Kidney glomerular epithelial cell (primary cell): ENCODE data around the gene IFNA2.
"Not testable (repeated sequence)": the region's sequence is repeated elsewhere in the genome, so short reads cannot be mapped to it uniquely, and the experiment has no call there.

Experiments
- DNase-seq: peaks from one replicate; lab custom pipeline; 2025; lab: John Stamatoyannopoulos, UW

Gene IFNA2

DNA sequence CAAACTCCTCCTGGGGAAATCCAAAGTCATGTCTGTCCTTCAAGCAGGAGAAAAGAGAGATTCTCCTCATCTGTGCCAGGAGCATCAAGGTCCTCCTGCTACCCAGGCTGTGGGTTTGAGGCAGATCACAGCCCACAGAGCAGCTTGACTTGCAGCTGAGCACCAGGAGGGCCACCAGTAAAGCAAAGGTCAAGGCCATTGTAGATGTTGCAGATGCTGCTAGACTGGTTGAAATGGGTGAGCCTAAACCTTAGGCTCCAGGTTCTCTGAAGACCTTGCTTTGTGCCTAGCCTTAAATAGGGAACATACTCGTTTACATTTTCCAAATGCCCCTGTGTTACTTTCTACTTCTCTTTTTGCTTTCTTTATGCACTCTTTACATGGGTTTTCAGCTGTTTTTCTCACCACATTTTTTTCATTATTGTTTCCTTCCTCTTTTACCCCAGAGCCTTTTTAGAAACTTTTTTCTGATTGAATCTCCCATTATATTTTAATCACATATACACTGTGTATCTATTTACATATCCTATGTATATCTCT lies at the start of gene IFNA2:
TSS of gene IFNA2 (minus strand) at position 268 of the 540 bp plus-strand sequence. CDS start at position 199, 69 bp downstream.
- no peak for DNase-seq

GRCh38 chr9:21435015-21435383 lies 49.8 kb upstream of the IFNA2 start:
- not testable (repeated sequence) for DNase-seq

- DNase-seq: no peak
Observed at GRCh38 chr9:21434202-21435014, 49.2 kb upstream of the IFNA2 start.

GRCh38 chr9:21432672-21433425 lies 47.7 kb upstream of the IFNA2 start:
- DNase-seq: no peak

DNA sequence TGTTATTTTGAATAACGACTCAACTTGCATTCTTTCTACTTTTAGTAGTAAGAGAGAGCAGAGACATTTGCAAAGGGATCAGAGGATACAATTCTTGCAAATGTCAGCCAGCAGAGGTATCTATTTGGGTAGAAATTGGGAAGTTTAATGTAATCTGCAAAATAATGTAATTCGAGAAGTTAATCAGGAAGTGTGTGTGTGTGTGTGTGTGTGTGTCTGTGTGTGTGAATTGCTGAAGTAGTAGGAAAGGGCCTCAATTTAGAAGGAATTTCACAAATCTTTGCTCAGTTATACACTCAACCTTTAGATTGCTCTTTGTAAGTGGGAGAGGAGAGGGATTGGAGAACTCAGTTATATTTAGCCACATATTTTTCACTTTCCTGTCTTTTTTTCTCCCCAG lies 44.0 kb upstream of the IFNA2 start:
- DNase-seq: no peak

DNA sequence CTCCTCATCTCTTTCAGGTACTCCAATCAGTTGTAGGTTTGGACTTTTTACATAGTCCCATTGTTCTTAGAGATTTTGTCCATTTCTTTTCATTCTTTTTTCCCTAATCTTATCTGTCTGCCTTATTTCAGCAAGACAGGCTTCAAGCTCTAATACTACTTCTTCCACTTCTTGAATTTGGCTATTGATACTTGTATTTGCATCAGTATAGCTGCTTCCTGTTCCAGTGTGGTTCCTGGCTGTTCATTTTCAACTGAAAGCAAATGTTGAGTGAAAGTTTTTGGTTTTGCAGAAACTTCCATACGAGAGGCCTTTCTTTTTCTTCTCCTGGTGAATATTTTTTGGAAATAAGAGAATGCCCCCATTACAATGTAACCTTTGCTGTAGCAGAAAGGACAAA lies 43.0 kb upstream of the IFNA2 start:
- DNase-seq: no peak

GRCh38 chr9:21415493-21416267 lies 30.5 kb upstream of the IFNA2 start:
- DNase-seq: peak; percentile 24

DNA sequence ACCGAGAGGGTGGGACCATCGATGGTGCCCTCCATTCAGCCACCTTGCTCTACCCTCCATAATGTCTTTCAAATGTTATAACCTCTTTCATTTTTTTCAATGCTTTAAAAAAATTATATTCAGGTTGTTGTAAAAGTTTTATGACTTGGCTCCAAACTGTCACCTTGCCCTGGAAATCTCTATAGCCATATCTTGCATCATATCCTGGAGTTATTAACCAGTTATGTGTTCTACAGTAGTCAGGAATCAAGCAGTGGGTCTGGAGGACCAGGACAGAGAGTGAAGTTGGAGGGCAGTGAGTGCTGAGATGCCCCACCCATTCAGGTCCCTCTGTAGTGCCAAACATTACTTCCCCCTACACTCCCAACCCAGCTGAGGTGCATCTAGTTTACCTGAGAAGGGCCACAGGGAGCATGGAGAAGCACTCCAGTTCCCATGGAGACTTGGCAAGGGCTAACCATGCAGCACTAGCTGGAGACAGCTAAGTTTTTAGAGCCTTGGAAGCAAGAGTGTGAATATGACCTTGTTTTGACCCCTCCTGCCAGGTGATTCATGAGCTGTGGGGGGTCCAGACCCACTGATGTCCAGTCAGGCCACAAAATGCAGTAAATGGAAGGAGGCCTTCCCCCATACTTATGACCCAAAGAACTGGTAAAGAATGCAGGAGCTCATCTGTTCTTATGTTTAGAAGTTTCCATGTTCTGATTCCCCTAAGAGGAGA lies 29.2 kb upstream of the IFNA2 start:
- no peak for DNase-seq

GRCh38 chr9:21413624-21414023 lies 28.4 kb upstream of the IFNA2 start:
- no peak for DNase-seq

- DNase-seq: no peak
Observed at GRCh38 chr9:21413151-21413550, 28.0 kb upstream of the IFNA2 start.

DNA sequence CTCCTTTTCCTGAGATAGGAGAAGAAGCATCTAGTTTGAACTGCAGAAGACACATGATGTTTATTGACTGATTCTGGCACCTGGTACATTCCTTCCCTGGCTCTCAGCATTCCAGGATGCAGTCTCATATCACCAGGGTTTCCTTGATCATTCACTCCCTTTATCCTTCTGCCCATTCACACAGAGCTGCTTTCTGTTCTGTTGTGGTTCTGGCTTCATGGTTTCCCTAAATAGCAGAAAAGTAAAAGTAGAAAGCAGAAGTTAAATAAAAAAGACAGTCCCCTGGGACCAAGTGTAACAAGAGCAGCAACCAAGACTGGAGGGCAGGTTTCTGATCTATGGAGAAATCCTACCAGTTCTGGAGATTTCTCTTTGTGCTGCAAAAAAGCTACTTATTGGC lies 26.9 kb upstream of the IFNA2 start:
- DNase-seq: peak; percentile 75

DNA sequence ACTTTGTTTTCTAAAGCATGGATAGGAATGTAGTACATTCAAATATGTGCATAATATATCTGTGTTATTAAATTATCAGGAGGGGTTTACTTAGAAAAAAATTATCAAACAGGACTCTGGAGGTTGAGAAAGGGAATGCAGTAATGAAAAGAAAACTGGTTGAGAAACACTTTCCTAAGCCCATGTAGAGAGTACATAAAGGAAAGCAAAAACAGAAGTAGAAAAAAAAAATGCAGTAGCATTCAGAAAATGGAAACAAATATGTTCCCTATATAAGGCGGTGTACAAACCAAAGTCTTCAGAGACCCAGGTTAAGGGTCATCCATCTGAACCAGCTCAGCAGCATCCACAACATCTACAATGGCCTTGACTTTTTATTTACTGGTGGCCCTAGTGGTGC lies 23.6 kb upstream of the IFNA2 start, which contains the start of gene IFNA8:
TSS of gene IFNA8 (plus strand) at position 301 of the 400 bp plus-strand sequence. CDS start at position 361, 60 bp downstream.
- DNase-seq: no peak

GRCh38 chr9:21404146-21404545 lies 18.9 kb upstream of the IFNA2 start:
- DNase-seq: no peak

- no peak for DNase-seq
Observed at GRCh38 chr9:21402386-21403251, 17.4 kb upstream of the IFNA2 start.

DNA sequence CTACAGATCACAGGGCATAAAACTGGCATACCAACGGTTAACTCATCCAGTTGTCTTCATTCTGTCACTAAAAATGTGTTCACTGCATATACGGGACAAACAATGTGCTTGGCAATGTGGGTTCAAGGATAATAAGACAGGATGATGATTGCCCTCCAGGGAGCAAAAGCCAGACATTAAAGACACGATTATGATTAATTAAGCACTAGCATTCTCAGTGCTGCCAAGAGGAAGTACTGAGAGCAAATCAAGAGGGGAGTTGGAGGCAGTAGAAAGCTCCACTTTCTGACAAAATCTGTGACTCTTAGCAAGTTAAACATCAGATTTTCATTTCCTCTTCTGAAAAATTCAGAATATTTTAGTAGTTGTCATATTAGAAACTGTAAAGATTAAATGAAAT lies 14.8 kb upstream of the IFNA2 start:
- DNase-seq: no peak

DNA sequence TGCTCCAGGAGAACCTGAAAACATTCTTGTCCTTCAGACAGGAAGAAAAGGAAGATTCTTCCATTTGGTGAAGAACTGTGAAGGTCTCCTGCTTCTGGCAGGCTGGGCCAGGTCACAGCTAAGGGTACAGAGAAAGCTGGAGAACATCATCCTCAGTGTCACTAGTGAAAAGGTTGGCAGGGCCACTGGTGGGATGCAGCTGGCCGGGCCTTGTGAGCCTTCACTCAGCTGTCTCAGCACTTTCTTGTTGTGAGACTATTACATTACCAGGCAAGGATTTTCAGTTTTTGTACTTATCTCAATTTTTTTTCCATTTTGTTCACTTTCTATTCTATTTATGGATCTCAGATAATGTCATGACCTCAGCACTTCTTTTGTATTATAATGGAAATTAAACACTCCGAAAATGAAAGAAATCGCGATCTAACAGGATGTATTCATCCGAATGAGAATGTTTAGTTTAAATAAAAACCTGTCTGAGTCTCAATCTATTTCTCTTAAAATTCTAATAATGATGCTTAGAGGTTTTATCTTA lies 13.8 kb upstream of the IFNA2 start:
- no peak for DNase-seq

- DNase-seq: peak; percentile 17
Observed at GRCh38 chr9:21395778-21396717, 10.8 kb upstream of the IFNA2 start.

DNA sequence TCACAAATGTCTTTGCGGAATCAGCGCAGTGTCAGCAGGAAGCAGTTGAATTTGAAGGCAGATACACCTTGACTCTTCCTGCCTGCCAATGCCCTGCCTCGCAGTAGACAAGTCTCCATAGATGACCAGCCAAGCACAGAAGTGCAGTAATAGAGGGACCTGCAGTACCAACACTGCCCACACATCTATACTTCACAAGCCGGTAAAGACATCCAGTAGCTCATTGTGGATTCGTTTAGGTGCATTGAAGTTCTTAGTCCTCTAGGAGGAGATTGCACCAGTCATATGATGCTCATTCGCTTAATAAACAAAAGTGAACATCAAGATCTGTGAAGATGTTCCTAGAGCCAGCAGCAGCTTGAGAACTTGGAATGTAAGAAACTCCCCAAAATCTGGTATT lies 7.1 kb upstream of the IFNA2 start:
- no peak for DNase-seq

DNA sequence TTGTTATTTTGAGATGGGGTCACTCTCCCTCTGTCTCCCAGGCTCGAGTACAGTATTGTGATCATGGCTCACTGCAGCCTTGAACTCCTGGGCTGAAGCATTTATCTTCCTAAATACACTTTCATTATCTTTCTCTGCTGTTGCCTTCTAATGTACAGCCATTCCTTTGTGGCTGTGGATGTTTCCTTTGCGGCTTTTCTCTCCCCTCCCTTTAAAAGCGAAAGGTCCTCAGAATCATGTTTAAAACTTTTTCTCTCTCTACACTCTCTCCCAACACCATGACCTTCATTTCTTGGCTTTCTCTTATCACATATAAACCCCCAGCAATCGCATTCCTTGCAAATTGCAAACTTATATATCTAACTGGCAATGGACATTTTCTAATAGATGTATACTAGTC lies 1.6 kb downstream of the IFNA2 start:
- DNase-seq: no peak
